HFF-Myc (cell line): ENCODE measurements around the gene IGFBP4.

Source experiments
- DNase-seq: peaks from one replicate; pipeline ENCODE4 v3.0.0-alpha.2; 2011; ENCODE audit warnings: low read depth; ENCODE audit errors: extremely low read depth
- H3K4me3 ChIP-seq: replicated peaks from 2 replicates; pipeline ENCODE4 v1.5.1; 2011; ENCODE audit warnings: low read depth, mild to moderate bottlenecking, control low read depth, low read length
- TF ChIP-seq, protein P1 (sequence below): IDR thresholded peaks from 2 replicates; pipeline ENCODE4 v1.5.1; 2012; ENCODE audit warnings: mild to moderate bottlenecking, low read depth, low read length, control low read depth; ENCODE audit errors: missing control alignments

IGFBP4 gene

DNA sequence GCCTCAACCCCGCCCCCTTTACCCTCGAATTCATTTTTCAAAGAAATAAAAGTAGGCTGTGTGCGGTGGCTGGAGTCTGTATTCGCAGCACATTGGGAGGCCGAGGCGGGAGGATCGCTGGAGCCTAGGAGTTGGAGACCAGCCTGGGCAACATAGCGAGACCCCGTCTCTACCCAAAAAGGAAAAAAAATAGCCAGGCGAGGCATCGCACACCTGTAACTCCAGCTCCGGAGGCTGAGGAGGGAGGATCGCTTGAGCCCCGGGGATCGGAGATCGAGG, 24.9 kb upstream of the IGFBP4 start:
- TF ChIP-seq, protein P1, sequence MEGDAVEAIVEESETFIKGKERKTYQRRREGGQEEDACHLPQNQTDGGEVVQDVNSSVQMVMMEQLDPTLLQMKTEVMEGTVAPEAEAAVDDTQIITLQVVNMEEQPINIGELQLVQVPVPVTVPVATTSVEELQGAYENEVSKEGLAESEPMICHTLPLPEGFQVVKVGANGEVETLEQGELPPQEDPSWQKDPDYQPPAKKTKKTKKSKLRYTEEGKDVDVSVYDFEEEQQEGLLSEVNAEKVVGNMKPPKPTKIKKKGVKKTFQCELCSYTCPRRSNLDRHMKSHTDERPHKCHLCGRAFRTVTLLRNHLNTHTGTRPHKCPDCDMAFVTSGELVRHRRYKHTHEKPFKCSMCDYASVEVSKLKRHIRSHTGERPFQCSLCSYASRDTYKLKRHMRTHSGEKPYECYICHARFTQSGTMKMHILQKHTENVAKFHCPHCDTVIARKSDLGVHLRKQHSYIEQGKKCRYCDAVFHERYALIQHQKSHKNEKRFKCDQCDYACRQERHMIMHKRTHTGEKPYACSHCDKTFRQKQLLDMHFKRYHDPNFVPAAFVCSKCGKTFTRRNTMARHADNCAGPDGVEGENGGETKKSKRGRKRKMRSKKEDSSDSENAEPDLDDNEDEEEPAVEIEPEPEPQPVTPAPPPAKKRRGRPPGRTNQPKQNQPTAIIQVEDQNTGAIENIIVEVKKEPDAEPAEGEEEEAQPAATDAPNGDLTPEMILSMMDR, result no peak
- DNase-seq, result no peak
- H3K4me3 ChIP-seq, result peak overlapping the region; percentile 76

DNA sequence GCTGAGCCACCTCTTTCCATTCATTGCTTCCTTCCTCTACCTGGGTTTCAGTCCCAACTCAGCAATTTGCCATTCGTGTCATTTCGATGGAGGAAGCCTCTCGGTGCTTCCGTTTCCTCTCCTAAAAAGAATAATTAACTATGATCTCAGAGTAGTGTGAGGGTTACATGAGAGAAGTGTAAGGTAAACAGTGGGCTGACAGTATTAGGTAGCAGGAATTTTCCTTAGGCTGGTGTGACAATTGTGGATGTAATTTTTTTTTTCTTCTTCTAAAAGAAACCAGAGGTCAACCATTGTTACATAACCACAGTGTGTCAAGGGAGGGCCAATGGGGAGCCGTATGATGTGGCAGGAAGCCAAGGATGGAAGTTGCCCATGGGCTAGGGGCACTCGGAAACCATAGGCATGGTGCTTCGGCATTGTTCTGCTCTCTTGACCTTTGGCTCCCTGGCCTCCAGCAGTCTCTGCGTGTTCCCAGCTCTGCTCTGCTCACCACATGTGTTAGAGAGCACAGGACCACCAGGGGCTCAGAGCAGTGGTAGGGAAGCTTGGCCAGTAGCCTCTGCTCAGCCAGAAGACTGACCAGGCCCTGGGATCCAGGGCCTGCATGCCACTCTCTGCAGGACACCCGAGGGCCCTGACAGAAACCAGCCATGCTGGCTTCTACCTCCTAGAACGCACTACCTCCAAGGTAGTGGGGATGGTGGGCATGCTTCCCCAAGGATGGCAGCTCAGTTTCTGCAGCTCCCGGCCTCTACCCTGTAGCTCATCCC, 23.5 kb upstream of the IGFBP4 start:
- no peak overlapping the region for H3K4me3 ChIP-seq
- no peak for DNase-seq
- TF ChIP-seq, protein P1, result no peak

DNA sequence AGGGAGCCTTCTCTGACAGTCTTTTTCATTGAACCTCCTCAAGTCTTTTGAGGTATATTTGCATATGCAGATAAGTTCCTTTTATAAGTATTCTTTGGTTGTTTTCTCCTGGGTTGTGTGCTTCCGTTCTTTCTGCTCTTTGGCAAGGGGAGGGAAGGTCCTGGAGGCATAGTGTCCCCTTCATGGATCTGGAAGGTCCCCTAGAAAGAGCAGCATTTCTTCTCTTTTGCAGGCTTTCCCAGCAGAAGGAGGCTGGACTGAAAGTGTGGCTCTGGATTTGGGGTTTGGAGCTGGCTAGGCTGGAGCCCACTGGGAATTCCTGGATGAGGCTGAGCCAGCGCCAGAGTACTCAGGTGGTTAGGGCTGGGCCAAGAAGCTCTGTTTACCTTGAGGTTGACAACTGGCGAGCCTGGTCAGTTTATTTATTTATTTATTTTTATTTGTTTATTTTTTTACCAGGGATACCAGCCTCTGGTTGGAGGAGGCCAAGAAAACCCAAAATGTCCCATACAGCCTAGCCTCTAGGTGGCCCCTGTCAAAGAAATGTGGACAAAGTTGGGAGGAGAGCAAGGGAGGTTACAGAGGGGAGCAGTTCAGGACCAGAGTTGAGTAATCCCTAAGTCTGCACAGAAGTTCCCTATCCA, 20.1 kb upstream of the IGFBP4 start:
- no peak for DNase-seq
- H3K4me3 ChIP-seq, result no peak overlapping the region
- TF ChIP-seq, protein P1, result peak; percentile 11

DNA sequence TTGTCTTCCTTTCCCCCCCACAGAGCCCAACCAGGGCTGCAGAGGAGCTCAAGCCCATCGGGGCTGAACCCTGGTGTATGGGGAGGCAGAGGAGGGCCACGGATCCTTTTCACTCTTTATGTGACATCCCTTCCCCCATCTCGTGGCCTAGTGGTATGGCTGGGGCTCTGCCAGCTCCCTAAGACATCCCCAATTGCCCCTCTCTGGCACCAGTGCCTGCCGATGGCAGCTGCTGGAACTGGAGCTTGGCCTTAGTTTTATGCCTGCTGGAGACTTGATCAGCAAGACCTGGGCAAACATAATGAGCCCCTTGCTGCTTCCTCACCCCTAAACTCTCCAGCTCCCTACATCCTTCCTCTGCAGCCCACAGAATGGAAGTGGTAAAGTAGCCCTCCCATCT, 17.5 kb upstream of the IGFBP4 start:
- no peak for DNase-seq
- TF ChIP-seq, protein P1, result no peak
- H3K4me3 ChIP-seq, result no peak overlapping the region

DNA sequence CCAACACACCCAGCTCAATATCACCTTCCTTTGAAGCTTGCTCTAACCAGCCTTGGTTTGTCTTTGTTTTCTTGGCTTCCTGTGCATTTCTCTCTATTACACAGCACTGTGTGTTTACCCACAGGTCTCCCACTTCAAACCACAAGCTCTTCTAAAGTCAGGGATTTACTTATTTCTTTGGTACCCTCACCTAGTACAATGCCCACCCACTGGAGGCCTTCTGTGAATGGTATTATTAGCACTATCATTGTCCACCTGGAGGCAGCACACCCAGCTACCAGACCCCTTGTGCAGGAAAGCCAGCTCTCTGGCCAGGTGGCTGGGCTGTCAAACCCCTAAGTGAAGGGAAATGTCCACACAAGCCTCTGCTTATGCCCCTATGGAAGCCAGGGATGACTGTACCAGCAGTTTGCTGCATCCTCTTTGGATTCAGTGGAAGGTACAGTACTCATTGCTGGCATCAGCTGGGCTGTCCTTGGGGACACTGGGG, 16.2 kb upstream of the IGFBP4 start:
- TF ChIP-seq, protein P1, result no peak
- no peak for DNase-seq
- no peak overlapping the region for H3K4me3 ChIP-seq

DNA sequence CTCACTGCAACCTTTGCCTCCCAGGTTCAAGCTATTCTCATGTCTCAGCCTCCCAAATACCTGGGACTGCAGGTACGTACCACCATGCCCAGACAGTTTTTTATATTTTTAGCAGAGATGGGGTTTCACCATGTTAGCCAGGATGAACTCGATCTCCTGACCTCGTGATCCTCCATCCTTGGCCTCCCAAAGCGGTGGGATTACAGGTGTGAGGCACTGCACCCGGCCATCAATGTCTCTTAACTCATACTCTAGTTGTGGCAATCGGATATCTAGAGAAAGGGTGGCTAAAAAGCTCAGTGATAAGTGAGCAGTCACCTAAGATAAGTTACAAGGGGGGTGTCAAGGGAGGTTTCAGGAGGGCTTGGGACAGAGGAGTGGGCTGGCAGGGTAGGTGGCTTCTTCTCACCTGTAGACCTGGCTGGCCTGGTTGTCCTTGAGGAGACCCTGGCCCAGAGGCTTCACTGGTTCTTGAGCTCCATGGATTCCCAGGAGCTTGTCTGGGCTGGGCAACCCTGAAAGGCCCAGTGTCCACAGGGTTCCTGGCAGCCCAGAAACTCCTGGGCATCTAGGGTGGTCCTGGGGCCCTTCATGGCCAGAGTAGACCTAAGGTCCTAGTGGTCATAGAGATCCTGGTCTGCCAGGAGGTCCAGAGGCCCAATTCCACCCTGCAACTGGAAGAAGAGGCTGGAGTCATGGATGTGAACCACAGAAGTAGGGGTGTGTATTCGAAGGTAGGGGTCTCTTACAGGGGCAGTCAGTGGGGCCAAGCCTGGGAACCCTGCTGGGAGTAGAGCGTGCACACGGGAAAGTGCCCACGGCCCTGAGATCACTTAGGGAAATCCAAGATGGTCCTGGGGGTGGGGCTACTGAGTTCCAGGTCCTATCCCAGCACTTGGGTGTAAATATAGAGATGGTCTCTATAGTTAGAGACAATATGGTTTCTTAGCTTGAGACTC, 12.7 kb upstream of the IGFBP4 start:
- TF ChIP-seq, protein P1, result no peak
- no peak overlapping the region for H3K4me3 ChIP-seq
- DNase-seq, result no peak
